ENCODE measurements around the gene LMOD2. TPM values are rescaled to one million over a fixed set of nuclear protein-coding genes. Genes with fewer than 3 reads are reported as not detected.

LMOD2 gene
- polyA plus RNA-seq, 3 donors = 0.03 to 1.2 TPM; not detected in 1

DNA sequence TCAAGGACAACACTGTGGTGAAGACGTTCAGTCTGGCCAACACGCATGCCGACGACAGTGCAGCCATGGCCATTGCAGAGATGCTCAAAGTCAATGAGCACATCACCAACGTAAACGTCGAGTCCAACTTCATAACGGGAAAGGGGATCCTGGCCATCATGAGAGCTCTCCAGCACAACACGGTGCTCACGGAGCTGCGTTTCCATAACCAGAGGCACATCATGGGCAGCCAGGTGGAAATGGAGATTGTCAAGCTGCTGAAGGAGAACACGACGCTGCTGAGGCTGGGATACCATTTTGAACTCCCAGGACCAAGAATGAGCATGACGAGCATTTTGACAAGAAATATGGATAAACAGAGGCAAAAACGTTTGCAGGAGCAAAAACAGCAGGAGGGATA is 6.6 kb downstream of the LMOD2 start:
- WGBS, 3 donors = 91 to 96% (median 94%) methylated on average over 15 of the region's 15 CpGs
- H3K27ac ChIP-seq (ENCODE audit: low read depth, low read length) = no peak overlapping the region

DNA sequence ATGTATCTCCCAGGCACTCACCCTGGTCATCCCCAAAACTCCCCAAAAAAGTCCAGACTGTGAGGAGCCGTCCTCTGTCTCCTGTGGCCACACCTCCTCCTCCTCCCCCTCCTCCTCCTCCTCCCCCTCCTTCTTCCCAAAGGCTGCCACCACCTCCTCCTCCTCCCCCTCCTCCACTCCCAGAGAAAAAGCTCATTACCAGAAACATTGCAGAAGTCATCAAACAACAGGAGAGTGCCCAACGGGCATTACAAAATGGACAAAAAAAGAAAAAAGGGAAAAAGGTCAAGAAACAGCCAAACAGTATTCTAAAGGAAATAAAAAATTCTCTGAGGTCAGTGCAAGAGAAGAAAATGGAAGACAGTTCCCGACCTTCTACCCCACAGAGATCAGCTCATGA is 7.1 kb downstream of the LMOD2 start:
- WGBS, 3 donors = 51 to 68% (median 61%) methylated on average over 3 of the region's 3 CpGs
- no peak overlapping the region for H3K27ac ChIP-seq (ENCODE audit: low read depth, low read length)

DNA sequence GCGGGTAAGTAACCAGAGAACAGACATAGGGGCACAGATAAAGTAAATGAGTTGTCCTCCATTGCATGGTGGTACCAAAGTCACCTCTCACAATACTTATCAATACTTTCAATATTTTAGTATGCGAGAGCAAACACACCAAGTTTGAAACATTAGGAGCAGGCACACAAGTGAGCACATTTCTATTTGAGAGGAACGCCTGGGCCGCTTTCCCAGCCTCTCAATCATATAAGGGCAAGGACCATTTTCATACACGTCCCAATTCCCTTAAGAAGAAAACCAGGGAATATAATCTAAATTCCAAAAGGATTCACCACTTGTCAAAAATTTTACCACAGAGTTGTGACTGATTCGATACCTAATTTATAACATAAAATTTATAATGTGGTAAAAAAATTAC is 7.5 kb downstream of the LMOD2 start:
- no peak overlapping the region for H3K27ac ChIP-seq (ENCODE audit: low read depth, low read length)
- WGBS, 3 donors = 92 to 96% (median 92%) methylated on average over 6 of the region's 6 CpGs

DNA sequence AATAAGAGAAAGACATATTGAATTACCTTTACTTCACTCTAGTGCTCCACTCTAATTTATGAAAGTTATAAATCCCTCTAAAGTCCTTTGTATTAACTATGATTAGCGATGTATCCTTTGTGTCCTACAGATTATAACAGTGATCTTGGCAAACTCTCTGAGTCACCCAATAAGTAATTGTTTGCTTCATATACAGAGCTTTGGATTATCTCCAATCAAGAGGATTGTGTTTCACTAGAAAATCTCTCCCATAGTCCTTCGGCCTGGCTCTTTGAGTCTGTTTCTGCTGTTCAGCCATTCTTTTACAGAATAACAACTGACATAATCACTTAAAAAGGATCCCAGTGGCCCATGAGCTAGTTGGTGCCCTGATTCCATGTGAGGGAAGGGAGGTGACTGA is 9.5 kb downstream of the LMOD2 start:
- 47 to 75% (median 65%) methylated on average over 2 of the region's 2 CpGs for WGBS, 3 donors
- H3K27ac ChIP-seq (ENCODE audit: low read depth, low read length) = no peak overlapping the region

DNA sequence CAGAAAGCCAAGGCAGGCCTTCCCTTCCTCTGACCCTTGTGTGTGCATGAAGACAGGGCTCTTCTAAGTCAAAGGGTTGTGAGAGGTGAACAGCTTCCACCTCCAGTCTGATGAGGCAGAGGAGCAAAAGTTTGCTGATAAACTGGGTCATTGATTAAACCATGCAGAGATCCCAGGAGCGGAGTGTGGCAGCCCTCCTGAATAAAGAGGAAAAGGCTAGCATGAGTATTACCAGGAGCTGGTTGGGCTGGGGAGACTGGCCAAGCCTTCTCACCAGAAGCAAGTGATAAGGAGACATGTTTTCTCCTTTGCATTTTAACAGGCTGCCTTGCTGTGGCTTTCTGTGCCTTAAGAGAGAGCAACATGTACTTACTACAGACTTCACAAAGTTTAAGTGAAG is 10.2 kb downstream of the LMOD2 start:
- 25 to 83% (median 73%) methylated on average over 1 of the region's 1 CpG for WGBS, 3 donors
- no peak overlapping the region for H3K27ac ChIP-seq (ENCODE audit: low read depth, low read length)

DNA sequence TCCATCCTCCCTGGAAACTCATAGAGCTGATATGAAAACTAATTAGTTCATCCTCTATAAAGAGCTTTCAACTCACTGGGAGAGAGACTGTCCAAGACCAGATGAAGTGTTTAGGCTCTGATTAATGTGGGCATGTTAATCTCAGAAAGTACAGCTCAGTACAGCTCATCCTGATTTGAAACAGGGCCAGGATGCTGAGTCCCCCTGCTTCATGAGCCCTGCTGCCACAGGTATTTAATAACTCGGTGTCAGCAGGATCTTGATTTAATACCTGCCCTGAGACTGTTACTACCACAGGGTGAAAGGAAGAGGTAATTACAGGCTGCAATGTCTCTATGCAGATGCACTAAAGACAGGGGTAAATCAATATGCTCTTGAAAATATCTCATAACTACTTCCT is 10.8 kb downstream of the LMOD2 start:
- 35 to 50% (median 37%) methylated on average over 1 of the region's 1 CpG for WGBS, 3 donors
- no peak overlapping the region for H3K27ac ChIP-seq (ENCODE audit: low read depth, low read length)

DNA sequence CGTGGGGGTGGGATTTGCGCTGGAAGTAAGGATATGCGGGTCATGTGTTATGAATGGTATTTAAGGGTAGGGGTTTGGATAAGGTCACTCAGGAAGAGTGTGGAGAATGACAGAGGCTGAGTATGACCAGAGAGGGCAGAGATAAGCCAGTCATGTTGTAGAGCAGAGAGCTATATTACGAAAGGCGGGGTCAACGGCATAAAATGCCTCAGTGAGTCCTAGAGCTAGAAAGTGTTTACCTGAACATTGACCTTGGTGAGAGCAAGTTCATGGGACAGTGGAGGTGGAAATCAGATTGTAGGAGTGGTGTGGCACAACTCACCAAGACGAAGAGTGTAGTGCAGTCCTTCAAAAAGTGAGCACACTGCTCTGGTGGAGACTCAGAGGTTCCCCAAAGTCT is 13.8 kb downstream of the LMOD2 start:
- WGBS, 3 donors = 89 to 96% (median 93%) methylated on average over 7 of the region's 7 CpGs
- H3K27ac ChIP-seq (ENCODE audit: low read depth, low read length) = no peak overlapping the region

DNA sequence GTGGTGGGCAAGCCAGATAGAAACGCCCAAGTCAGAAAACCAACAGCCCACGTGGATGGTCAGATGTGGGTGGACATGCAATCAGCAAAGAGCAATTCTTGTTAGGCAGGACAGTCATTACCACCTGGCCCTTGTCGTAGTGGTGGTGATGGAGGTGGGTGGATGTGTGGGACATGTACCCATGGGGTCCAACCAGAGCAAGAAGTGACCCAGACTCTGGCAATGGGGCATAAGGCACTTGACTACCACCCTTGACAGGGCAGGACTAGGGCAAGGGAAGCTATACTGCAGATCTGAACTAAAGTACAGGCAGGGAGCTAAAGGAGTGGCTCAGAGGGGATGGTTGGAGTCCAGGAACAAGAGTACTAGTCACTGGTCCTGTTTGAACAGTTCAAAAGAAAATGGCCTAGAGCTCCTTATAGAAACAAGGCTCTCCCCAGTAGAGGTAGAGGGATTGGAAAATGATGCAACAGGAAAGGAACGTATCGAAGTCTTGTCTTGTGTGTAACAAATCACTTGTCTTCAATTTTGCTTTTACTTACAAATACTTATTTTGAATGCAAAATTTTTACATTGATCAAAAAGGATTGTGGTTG is 17.6 kb downstream of the LMOD2 start:
- no peak overlapping the region for H3K27ac ChIP-seq (ENCODE audit: low read depth, low read length)
- 87 to 94% (median 91%) methylated on average over 5 of the region's 5 CpGs for WGBS, 3 donors

DNA sequence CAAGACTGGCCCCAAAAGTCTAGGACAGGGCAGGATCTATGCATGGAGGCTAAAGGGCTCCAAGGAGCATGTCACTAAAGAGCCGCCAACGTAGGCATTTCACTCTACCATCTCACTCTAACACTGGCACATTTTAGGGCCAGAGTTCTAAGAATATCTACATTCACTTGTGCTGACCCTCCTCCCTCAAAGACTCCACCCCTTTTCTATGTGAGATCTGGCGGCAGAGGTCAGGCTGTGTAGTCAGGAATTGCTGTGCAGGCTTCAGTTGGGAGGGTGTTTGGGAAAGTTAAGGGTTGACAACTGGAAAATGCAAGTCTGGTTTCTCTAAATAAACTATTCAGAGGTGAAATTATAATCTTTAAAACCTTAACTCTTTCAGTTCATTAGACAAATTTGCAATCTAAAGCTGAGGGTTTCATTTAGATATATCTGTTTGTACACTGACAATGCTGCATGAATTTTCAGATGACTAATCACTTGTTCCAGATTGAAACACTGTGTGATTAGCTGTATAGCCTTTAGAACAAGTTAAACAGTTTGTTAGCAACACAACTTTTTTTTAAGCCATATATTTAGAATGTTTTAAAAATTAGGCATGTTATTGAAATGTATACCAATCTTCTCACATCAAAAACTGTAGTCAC is 18.2 kb downstream of the LMOD2 start:
- WGBS, 3 donors = 80 to 89% (median 87%) methylated on average over 3 of the region's 3 CpGs
- H3K27ac ChIP-seq (ENCODE audit: low read depth, low read length) = no peak overlapping the region

DNA sequence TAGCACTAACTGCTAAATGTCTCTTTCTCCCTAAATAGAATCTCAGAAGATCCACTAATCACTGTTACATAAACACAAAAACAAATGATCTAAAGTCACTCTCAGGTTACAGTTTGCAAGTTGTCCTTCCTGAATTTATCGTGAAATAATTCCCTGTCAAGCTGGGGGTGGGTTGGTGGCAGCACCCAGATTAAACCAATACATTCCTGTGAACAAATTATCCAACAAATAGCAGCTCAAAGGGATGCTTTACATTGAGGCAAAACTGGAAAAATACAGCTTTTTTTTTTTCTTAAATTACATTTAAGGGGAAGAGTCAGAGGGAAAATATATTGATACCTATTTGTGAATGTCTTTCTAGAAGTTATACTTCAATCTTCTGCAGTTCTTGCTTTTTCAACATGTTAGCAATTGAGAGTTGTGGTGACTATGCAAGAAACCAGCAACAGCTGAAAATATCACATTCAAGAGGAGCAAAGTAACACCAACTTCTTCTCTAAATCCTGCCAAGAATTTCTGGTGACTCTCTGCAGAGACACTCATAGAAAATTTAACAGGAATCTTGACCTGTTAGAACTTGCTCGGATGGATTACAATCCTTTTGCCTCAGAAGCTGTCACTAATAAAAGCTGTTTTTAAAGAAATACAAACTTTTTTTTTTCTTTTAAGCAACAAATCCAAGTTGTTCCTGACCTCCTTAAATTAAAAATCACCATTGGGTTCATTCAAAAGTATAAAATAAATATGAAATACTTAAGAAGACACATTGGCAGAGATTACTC is 18.9 kb downstream of the LMOD2 start:
- 42 to 57% (median 50%) methylated on average over 2 of the region's 2 CpGs for WGBS, 3 donors
- H3K27ac ChIP-seq (ENCODE audit: low read depth, low read length) = no peak overlapping the region

DNA sequence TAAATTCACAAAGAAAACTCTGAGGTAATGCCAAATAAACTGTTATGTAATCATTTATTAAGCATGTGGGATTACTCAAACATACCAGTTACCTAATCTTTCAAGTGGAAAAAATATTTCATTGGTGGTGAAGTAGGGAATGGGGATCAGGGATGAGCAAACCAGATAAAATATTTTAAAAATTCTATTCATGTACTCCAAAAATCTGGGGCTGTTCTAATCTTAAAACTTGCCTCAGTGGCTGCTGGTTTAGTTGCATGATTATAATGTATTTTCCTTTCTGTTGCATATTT is 19.5 kb downstream of the LMOD2 start:
- no peak overlapping the region for H3K27ac ChIP-seq (ENCODE audit: low read depth, low read length)

DNA sequence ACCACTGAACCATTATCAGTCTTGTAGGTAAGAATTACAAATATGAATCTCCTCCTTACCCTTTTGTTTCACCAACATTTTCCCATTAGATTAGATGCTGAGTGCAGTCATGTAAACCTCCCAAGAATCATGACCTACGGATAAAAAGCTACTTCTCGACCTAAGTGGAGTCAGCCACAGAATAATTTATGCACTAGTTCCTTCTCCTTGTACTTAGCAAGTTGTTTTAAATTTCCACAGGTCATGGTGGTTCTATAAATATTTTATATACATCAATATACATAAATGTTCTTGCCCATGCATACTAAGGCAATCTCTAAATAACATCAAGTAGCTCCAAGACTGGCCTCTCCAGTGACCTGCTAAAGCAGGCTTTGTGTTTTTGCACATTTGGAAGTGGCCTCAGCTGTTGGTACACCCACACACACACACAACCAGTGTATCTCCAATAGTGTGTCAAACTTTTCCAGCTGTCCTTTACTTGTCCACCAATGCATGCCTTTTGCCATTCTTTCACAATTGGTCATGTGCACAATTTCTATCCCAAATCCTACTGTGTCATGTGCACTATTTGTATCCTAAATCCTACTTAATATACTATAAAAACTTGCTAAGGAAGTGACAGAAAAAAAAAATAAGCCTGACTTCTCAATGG is 21.5 kb downstream of the LMOD2 start:
- H3K27ac ChIP-seq (ENCODE audit: low read depth, low read length) = no peak overlapping the region
- WGBS, 3 donors = 76 to 91% (median 84%) methylated on average over 2 of the region's 2 CpGs

DNA sequence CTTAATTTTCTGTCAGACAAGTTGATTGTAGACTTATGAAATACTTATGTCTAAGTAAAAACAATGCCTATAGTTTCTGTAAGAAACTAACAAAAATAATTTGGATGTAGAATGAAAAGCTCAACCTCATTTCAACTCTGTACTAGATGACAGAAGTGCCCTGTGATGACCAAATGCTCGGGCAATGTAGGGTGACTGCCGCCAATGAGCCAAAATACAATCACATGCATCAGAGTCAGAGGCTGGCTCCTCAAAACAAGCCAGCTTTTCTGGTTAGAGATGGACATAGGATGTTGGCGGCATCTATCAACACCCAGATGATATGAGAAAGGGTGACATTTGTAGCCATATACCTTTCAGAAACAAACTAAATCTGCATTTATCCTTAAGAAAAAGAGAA is 23.9 kb downstream of the LMOD2 start:
- no peak overlapping the region for H3K27ac ChIP-seq (ENCODE audit: low read depth, low read length)
- 85 to 99% (median 87%) methylated on average over 3 of the region's 3 CpGs for WGBS, 3 donors

DNA sequence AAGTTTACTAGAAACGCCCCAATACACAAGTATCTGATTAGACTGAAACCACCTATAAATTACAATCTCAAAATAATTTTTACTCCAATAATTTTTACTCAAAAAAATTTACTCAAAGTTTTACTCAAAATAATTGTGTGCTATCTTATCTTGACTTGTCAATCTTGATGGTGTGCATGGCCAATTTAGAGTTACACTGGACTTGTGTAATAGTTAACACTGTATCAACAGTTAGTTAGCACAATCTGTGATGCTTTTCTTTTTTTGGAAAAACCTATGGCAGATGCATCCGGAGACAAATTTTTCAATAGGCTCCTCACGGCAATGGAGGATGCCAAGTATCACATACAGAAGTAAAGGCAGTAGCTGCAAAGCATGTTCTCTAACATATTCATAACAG is 24.9 kb downstream of the LMOD2 start:
- H3K27ac ChIP-seq (ENCODE audit: low read depth, low read length) = no peak overlapping the region
- 54 to 89% (median 88%) methylated on average over 3 of the region's 3 CpGs for WGBS, 3 donors

DNA sequence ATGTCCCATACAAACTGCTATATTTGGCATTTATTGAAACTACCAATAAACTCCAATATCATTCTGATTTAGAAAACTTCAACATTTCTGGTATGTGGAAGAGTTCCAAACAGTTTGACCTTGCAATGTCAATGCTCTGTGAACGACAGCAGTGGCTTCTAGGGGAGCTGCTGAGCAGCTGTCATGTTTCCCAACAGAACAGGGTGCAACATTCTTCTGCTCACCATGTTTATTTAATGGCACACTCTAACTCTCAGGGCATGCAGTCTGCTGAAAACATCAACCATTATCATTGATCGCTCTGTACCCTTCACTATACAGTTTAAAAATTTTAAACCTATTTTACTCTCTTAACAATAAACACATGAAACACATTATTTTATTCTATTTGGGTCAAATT is 25.9 kb downstream of the LMOD2 start:
- WGBS, 3 donors = 29 to 69% (median 60%) methylated on average over 2 of the region's 2 CpGs
- H3K27ac ChIP-seq (ENCODE audit: low read depth, low read length) = no peak overlapping the region

DNA sequence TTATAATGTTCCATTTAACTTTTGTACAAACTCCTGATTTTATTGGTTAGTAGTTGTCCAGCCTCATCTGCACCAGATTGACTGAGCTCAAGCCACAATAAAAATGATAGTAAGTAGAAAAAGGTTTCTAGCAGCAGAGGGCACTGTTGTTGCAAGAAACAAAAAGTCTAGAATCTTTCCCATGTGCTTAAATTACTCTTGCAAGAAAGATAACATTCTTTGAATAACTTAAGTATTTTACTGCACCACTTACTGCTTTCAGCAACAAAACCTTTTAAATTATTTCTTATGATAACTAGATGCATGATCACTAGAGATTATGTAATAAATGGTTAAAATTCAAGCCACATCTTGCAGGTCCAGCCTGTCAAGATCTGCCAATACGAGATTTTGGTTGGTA is 27.0 kb downstream of the LMOD2 start:
- H3K27ac ChIP-seq (ENCODE audit: low read depth, low read length) = no peak overlapping the region
- 50 to 87% (median 84%) methylated on average over 1 of the region's 1 CpG for WGBS, 3 donors

DNA sequence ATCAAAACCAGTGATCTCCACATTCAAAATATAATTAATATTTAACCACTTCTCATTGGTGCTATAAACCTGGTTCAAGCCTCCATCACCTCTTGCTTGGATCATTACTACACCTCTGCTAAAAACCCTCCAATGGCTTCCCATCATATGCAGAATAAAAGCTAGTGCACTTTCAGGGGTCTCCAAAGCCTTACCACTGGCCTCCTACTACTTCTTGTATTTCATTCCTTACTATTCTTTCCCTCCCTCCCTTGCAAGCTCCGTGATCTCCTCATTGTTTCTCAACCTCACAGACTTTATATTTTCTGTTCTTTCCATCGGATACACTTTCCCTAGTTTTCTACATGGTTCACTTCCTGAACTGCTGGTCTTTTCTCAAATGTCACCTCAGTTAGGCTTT is 31.5 kb downstream of the LMOD2 start:
- no peak overlapping the region for H3K27ac ChIP-seq (ENCODE audit: low read depth, low read length)
- WGBS, 3 donors = 93 to 98% (median 95%) methylated on average over 2 of the region's 2 CpGs

DNA sequence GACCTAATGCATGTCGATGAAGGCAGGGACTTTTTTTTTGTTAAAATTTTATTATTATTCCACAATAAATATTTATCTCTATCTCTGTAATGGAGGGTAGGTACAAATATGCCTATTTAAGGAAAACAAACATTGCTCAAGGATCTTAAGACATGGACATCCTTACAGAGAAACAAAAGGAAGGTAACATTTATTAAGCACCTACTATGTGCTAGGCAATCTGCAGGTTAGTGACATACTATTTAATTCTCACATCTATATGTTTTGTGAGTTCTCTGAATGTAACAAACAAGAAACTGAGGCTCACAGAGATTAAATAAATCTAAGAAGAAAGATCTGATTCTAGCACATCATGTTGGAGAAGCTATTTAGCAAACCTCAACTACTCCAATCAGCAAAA is 32.1 kb downstream of the LMOD2 start:
- WGBS, 3 donors = 90 to 98% (median 95%) methylated on average over 1 of the region's 1 CpG
- H3K27ac ChIP-seq (ENCODE audit: low read depth, low read length) = no peak overlapping the region

DNA sequence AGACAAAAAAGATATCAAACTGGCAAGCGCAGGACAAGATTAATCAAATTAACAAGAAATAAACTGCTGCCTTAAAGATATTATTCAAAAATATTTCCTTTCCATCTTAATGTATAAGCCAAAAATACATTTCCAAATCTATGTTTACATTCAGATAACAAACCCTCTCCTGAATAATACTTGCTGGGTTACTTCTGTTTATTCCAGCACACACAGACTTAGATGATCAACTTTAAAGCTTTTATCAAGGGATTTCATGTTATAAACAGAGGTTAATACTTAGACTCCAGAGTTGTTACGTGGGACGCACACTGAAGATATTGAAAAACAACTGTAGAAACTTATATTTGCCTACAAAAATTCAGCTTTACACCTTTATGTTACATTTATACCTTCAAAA is 33.6 kb downstream of the LMOD2 start:
- no peak overlapping the region for H3K27ac ChIP-seq (ENCODE audit: low read depth, low read length)
- WGBS, 3 donors = 42 to 93% (median 78%) methylated on average over 3 of the region's 3 CpGs

DNA sequence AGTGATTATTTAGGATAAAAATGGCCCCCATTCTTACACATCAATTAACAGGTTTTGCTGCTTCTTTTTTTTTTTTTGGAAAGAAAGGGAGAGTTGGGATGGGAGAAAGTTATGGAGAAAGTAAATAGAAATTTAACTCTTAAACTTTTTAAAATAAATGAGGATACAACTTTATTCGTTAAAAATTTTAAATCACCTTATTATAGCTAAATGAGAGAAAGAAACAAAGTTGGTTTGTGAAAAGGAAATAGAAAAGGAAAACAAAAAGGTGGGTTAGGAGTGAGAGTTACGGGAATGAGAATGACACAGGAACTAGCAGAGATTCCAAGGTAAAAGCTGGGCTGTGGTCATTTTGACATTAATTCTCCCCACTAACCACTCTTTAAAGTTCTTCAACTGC is 34.9 kb downstream of the LMOD2 start:
- WGBS, 3 donors = 94 to 99% (median 98%) methylated on average over 2 of the region's 2 CpGs
- H3K27ac ChIP-seq (ENCODE audit: low read depth, low read length) = no peak overlapping the region

All from adipose tissue (tissue), 3 donors.